RPMI8226 (cell line): ENCODE measurements around the gene PTBP1.
A peak's percentile ranks its signal among the peaks of the same experiment; 100 is the strongest.

Experiments used
- DNase-seq: peaks from one replicate; pipeline ENCODE4 v3.0.0-alpha.2; 2015

The PTBP1 gene

GRCh38 chr19:772730-773436 is 24.4 kb upstream of the PTBP1 start:
- no peak for DNase-seq

- no peak for DNase-seq
These were observed 20.7 kb upstream of the PTBP1 start for GRCh38 chr19:776549-776948.

GRCh38 chr19:778910-779653 is 18.2 kb upstream of the PTBP1 start:
- DNase-seq, result no peak

GRCh38 chr19:780935-781334 is 16.3 kb upstream of the PTBP1 start:
- no peak for DNase-seq

GRCh38 chr19:781800-782184 is 15.5 kb upstream of the PTBP1 start:
- no peak for DNase-seq

- no peak for DNase-seq
These were observed 14.9 kb upstream of the PTBP1 start for GRCh38 chr19:782185-782877.

- DNase-seq, result no peak
These were observed 14.2 kb upstream of the PTBP1 start for GRCh38 chr19:782878-783668.

GRCh38 chr19:784541-784940 is 12.7 kb upstream of the PTBP1 start:
- DNase-seq, result no peak

- DNase-seq, result no peak
These were observed 9.7 kb upstream of the PTBP1 start for GRCh38 chr19:787536-787935.

GRCh38 chr19:788686-788982 is 8.6 kb upstream of the PTBP1 start:
- no peak for DNase-seq

GRCh38 chr19:788983-789700 is 8.1 kb upstream of the PTBP1 start:
- no peak for DNase-seq

- DNase-seq, result no peak
These were observed 7.6 kb upstream of the PTBP1 start for GRCh38 chr19:789701-790060.

- no peak for DNase-seq
These were observed 6.2 kb upstream of the PTBP1 start for GRCh38 chr19:791007-791566.

GRCh38 chr19:791567-792305 is 5.5 kb upstream of the PTBP1 start:
- DNase-seq, result no peak

- no peak for DNase-seq
These were observed 4.9 kb upstream of the PTBP1 start for GRCh38 chr19:792306-792885.

- DNase-seq, result no peak
These were observed 3.4 kb upstream of the PTBP1 start for GRCh38 chr19:793806-794205.

- no peak for DNase-seq
These were observed 2.1 kb upstream of the PTBP1 start for GRCh38 chr19:795073-795611.

- no peak for DNase-seq
These were observed 1.3 kb upstream of the PTBP1 start for GRCh38 chr19:795691-796581.

GRCh38 chr19:797528-798414 is 519 bp downstream of the PTBP1 start:
- DNase-seq, result peak; percentile 95
